Epithelial cell of proximal tubule (primary cell): Measurements from ENCODE around the gene POLG2. TPM values are rescaled to one million over a fixed set of nuclear protein-coding genes. Genes with fewer than 3 reads are reported as not detected.
"Not testable (repeated sequence)": the region's sequence is repeated elsewhere in the genome, so short reads cannot be mapped to it uniquely, and the experiment has no call there.

Experiments
- DNase-seq: peaks from one replicate; pipeline ENCODE4 v3.0.0-alpha.2; 2011; ENCODE audit warnings: low read depth
- H3K4me3 ChIP-seq: 2 replicates; pipeline ENCODE4 v1.5.1; 2011; ENCODE audit warnings: low read depth, mild to moderate bottlenecking, low read length
- CTCF ChIP-seq: conservative IDR thresholded peaks from 2 replicates; pipeline ENCODE4 v1.5.1; 2012; ENCODE audit warnings: low read depth, mild to moderate bottlenecking, low read length
- total RNA-seq: library from RNA; depleted of rRNA; stranded (reverse); fragments of >200 nt; gene quantifications from 2 replicates; pipeline ENCODE4 v1.2.3, GENCODE V29; 2015

Gene POLG2
- total RNA-seq, 1 donor from 2014 or later, result 14.9 TPM

GRCh38 chr17:64441772-64442540, 54.9 kb downstream of the POLG2 start:
- TF ChIP-seq CTCF, result no peak
- H3K4me3 ChIP-seq, result no peak overlapping the region
- no peak for DNase-seq

GRCh38 chr17:64439956-64440355, 56.9 kb downstream of the POLG2 start:
- no peak overlapping the region for H3K4me3 ChIP-seq
- no peak for TF ChIP-seq CTCF
- DNase-seq, result no peak

DNA sequence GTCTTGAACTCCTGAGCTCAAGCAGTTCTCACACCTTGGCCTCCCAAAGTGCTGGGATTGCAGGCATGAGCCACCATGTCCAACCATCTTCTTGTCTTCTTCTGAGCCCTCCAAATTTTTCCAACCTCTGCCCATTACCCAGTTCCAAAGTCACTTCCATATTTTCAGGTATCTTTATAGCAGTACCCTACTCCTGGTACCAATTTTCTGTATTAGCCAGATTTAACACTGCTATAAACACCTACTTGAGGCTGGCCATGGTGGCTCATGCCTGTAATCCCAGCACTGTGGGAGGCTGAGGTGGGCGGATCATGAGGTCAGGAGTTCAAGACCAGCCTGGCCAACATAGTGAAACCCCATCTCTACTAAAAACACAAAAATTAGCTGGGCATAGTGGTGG, 57.3 kb downstream of the POLG2 start:
- DNase-seq, H3K4me3 ChIP-seq: not testable (repeated sequence)

- no peak for DNase-seq
- no peak for TF ChIP-seq CTCF
- H3K4me3 ChIP-seq, result no peak overlapping the region
These were observed 58.8 kb downstream of the POLG2 start for GRCh38 chr17:64437944-64438525.

GRCh38 chr17:64431534-64431933, 65.3 kb downstream of the POLG2 start:
- TF ChIP-seq CTCF, result no peak
- no peak overlapping the region for H3K4me3 ChIP-seq

GRCh38 chr17:64430036-64430435, 66.8 kb downstream of the POLG2 start:
- not testable (repeated sequence) for H3K4me3 ChIP-seq, DNase-seq

More at GRCh38 chr17:64431534-64431933, 65.3 kb downstream of the POLG2 start:
- DNase-seq, result no peak

GRCh38 chr17:64428406-64428805, 68.4 kb downstream of the POLG2 start:
- no peak for TF ChIP-seq CTCF

More at GRCh38 chr17:64428406-64428805, 68.4 kb downstream of the POLG2 start:
- H3K4me3 ChIP-seq, result no peak overlapping the region
- DNase-seq, result no peak

Other genes with a start within 250 kb of the POLG2 start
- gene TEX2, start 233.8 kb downstream of the POLG2 start, total RNA-seq, result 11.0 and 11.6 TPM in 2 replicates
- under 0.01 and 0.07 TPM in 2 replicates for gene PECAM1, start 106.2 kb downstream of the POLG2 start, total RNA-seq
- gene MILR1, start 47.9 kb downstream of the POLG2 start, total RNA-seq, result 1.2 TPM in 1 of 2 replicates, not detected in the other
- gene DDX5, start 9.2 kb upstream of the POLG2 start, total RNA-seq, result 274 and 320 TPM in 2 replicates
- 11.6 and 21.4 TPM in 2 replicates for gene CEP95, start 9.9 kb upstream of the POLG2 start, total RNA-seq
- 33.3 and 48.3 TPM in 2 replicates for gene SMURF2, start 165.3 kb upstream of the POLG2 start, total RNA-seq